ELR (cell line): ENCODE measurements around the gene BSDC1.
A peak's percentile ranks its signal among the peaks of the same experiment; 100 is the strongest.

Source experiments
- DNase-seq: peaks from one replicate; pipeline ENCODE4 v3.0.0-alpha.2; 2015; ENCODE audit warnings: low read depth

BSDC1 gene

DNA sequence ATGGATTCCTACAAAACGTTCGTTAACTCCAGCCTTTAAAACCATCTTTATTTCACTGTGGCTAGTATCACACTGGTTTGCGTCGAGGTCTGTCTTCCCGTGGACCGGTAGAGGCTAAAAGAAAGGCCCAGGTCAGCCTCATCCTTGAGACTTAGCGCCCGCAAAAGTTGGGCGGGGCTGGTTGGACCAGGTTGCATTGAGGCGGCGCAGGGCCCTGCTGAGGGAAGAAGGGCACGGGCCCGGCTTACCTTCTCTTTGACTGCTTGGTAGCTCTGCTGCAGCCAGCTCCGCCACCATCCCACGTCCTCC lies 455 bp downstream of the BSDC1 start:
- peak; percentile 64 for DNase-seq

DNA sequence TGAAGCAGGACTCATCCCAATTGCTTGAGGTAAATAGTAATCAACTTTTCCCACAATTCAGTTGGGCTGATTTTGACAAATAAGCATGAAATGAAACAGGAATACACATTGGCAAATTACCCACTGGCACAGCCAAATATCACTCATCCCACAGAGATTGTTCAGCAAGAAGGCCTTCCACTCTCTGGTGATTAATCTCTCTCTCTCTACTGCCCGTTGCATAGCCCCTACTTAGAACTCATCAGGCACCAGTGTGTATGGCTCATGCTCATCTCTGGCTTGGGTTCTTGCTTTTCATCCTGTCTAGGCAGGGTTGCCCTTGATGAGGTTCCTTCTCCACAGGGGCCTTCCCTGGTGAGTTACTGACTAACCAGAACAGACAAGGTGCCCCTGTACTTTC lies 1.1 kb downstream of the BSDC1 start:
- DNase-seq, result peak; percentile 56

DNA sequence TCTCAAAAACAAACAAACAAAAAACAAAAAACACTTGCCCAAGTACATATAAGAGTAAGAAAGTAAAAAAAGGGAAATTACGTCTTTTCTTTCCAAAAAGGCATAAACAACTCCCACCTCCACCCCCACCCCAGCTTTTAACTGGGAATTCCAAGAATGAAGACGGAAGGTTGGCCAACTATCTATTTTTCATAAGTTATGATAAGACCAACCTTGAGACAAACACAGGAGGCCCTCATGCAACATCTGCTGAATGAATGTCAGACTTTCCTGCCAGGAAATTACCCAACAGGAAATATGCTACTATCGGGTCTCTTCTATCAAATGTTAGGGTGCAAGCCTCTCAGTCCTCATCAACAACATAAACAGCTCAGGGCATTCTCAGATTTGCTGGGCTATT lies 1.9 kb downstream of the BSDC1 start:
- DNase-seq, result no peak

DNA sequence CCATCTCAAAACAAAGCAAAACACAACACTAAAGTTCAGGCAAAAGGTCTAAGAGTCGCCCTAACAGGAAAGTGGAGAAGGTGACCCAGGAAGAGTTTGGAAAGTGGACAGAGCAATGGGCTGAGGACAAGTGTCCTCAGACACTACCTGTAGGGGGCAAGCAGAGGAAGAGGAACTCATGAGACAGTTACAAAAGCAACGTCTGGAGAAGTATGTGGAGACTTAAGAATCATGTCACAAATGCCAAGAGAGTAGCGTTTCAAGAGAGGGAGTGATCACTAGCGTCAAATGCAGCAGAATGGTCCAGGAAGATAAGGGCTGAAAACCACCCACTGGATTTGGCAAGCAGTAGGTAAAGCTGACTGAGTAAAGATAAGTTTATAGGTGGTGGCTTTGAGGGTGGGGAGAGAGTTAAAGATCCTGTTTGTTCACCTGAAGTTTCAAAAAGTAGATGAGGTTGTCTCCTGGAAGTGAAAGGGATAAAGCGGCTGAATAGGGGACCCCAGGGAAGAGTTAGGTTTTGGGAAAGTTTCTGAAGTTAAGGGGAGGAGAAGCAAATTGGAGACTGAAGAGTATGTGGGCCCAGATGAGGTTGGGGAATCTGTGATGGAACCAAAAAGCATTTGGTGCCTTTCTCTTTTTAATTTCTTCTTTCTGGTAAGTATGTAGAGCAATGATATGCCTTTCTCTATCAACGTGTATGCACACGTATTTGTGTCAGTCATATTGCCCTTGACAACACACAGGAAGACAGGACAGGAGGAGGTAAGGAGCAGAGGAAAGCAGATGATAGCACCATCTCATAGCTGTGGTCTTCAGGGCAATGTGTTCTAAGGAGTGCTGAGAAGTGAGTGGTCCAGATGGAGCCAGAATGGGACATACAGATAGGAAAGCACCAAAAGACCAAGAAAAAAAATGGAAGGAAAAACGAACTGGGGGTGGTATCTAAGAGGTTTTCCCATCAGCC lies 3.1 kb downstream of the BSDC1 start:
- DNase-seq, result no peak

DNA sequence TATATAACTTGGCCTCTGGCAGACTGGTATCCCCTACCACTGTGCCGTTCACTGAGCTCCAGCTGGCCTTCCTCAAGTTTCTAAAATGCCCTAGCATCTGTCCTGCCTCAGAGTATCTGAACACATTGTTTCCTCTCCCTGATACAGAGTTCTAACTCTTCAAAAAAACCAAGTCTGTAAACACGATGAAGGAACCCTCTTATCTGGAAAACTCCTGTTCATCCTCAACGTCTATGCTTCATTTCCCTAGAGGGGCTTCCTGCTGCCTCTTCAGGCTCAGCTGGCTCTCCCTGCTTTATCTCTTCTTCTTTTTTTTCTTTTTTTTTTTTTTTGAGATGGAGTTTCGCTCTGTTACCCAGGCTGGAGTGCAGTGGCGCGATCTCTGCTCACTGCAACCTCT lies 5.6 kb downstream of the BSDC1 start:
- DNase-seq, result no peak

DNA sequence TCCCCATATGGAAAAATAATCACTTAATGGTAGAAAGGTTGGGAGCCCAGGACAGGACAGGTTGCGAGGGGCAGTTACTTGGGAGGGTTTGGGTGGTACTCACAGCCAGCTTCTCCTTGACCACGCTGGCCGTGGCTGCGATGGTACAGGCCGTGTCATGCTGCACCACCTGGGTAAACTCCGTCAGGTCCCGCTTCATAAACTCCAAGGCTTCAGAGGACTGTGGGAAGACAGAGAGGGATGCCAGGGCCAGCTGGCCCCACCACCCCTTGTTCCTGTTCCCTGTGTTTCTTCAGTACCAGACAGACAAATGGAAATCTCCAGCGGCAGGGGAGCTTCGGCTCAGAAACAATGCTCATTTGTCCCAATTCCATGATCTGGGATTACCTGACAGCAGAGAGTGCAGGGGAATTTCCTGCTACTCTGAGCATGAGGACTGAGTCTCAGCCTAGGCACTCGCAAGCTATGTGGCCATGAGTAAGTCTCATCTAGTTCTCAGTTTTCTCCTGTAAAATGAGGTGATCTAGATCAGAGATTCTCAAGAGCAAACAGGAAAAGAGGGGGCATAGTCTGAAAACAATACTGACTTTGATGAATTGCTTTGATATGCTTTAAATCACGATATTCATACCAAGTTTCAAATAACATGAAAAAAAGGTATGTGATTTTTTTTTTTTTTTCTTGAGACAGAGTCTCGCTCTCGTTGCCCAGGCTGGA lies 7.4 kb downstream of the BSDC1 start:
- DNase-seq, result no peak

DNA sequence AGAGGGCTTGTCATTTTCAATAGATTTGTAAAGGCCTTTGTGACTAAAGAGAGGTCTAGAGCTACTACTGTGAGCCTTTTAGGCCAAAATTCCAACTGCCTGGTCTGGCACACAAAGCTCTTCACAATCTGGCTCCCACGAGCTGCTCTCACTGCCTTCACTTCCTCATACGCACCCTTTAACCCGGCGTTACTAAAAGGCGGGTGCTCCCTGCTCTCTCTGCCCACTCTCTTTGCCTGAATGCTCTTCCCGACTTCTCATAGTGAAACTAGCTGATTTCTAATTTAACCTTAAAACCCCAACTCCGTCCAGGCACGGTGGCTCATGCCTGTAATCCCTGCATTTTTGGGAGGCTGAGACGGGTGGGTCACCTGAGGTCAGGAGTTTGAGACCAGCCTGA lies 14.2 kb downstream of the BSDC1 start:
- no peak for DNase-seq

DNA sequence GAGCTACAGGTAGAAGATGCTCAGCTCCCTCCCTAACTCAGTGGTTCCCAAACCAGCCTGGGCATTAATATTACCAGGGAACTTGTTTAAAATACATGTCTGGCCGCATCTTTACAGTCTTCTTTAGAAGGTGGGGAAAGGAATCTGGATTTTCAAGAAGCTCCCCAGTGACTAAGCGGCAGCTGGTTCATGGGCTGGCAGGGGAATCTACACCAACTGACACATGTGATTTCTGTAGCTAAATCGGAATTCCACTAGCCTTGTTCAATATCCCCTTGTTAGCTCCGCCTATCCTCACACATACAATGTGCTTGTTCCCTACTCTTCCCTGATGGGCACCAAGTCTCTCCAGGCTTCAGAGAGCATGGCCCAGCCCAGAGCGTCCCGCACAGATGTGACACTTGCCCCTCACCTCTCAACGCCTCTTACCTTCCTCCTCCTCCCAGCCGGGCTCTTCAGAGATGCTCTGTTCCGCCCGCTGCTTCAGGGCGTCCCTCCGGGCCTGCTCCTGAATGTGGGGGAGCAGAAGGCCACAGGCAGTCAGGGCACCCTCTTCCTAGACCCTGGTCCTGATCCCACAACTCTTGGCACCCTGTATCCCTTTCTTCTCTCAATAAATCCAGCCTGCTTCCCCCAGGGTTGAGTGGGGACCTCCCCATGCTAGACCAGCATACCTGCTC lies 16.6 kb downstream of the BSDC1 start:
- no peak for DNase-seq

DNA sequence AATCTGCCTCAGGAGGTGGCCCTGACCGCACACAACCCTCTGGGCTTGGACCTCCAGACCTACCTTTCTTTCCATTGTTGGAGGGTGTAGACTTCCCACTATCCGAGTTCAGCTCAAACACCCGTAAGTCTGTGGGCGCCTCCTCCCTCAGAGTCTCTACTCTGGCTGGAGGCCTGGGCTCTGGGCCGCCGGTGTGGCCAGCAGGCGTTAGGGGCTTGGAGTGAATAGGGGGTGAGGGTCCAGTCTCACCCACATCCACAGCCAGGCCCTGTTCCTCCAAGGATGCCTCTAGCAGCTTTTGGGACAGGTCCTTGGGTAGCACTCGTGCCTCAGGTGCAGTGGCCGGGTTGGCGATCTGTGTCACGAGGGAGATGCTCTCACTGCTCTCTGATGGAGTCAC lies 18.0 kb downstream of the BSDC1 start:
- no peak for DNase-seq

DNA sequence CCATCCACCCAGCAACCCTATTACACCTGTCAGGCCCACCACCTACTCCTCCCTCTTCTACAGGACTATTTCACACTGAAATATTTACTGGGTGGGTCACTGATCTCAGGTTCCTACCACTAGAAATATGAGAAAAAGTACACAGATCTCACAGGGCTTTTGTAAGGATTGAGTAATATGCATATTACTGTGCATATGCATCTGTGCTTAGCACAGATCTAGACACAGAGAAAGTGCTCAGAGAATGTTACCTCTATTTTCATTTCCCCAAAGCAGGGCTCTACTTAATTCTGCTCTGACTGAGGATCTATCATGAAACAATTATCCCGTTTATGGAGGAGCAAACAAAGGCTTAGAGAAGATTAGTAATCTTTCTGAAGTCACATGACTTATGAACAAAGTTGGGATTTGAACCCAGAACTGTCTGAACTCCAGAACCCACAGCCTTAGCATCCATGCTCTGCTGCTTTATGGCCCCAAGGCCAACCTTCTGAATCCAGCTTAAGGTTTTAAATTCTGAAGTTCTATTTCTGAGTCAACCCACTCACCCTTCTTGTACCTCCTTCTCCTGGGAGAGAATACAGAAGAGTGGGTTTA lies 20.1 kb downstream of the BSDC1 start:
- no peak for DNase-seq

DNA sequence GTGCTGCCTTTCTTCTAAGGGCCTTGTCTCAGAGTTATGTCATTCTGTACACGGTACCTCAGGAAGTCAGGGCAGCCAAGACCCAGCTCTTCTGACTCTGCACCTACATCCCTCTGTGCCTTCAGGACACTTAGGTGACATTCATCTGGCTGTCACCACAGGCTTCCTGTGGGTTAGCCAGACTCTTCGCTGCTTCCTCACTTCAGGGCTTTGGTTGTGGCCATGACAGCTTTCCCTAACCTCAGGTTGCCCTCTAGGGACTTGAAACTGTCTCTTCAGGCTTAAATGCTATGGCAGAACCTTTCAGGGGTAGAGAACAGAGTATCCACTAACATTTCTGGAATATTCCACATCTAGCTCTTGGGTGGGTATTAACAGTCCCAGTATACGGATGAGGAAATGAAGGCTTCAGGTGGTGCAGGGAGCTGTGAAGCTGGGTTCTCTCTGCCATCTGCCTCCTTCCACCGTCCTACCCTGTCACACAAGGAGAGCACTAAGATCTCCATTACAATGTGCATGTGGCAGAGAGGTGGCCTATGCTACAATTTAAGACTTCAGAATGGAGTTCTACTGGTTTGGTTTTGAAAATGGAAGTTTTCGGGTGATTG lies 22.0 kb downstream of the BSDC1 start:
- no peak for DNase-seq

DNA sequence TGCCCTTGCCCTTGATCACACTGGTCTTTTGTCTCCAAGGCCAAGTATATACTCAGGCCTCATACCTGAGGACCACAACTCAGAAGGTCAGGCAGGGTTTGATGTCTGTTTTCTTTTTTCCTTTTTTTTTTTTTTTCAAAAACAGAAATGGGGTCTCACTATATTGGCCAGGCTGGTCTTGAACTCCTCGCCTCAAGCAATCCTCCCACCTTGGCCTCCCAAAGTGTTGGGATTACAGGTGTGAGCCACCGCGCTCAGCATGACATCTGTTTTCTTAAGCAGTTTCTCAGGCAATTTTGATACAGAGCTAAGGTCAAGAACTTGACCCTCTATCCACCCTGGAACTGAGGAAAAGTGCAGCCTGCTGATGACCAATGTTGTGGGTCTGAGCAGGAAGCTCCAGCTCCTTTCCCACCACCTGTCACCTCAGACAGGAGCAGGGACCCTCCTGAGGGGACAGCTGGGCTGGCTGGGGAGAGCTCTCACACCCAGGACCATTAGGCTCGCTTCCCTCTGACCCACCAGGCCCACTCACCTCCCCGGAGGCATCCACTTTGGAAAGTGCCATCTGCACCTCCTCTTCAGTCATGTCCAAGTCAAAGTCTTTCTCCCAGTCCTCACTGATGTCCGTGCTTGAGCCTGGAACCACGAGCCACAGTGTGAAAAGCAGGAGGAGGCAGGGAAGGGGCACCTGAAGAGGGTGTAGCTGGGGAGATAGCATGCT lies 26.2 kb downstream of the BSDC1 start:
- DNase-seq, result no peak

DNA sequence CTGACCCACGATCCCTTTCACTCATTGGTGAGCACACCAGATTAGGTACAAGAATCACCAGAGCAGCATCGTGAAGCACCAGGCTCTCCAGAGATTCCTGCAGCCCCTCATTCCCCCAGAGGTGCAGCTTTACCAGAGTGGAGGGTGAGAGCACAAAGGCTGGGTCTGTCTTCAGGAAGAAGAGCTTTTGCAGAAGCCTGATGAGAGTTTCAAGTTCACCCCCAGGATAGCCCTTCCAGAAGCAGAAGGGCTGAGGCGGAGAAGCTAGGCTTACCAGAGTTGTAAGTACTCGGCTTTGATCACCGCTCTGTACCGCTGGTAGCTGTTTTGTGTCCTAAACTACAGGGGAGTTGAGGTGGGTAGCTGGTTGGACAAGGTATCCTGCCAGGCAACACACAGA lies 28.8 kb downstream of the BSDC1 start:
- DNase-seq, result no peak

DNA sequence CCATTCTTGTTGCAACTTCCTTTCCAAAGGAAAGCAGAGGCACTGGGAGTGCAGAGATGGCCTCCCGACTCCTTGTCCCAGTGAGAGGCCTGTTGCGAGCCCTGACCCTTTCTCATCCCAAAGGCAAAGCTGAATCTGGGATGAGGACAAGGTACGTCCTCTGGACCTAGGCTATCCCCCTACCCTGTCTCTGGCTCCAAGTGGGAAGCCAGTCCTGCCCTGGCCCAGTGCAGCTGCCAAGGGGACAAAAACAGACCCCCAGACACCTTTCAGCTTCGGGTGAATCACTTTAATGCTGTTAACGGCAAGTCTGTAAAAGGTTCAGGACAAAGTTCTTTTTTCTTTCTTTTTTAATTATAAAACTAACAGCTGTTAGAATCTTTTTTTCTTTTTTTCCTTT lies 29.4 kb downstream of the BSDC1 start:
- no peak for DNase-seq

DNA sequence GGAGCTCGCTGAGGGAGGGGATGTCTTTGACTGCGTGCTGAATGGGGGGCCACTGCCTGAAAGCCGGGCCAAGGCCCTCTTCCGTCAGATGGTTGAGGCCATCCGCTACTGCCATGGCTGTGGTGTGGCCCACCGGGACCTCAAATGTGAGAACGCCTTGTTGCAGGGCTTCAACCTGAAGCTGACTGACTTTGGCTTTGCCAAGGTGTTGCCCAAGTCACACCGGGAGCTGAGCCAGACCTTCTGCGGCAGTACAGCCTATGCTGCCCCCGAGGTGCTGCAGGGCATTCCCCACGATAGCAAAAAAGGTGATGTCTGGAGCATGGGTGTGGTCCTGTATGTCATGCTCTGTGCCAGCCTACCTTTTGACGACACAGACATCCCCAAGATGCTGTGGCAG lies 30.5 kb downstream of the BSDC1 start:
- DNase-seq, result no peak

DNA sequence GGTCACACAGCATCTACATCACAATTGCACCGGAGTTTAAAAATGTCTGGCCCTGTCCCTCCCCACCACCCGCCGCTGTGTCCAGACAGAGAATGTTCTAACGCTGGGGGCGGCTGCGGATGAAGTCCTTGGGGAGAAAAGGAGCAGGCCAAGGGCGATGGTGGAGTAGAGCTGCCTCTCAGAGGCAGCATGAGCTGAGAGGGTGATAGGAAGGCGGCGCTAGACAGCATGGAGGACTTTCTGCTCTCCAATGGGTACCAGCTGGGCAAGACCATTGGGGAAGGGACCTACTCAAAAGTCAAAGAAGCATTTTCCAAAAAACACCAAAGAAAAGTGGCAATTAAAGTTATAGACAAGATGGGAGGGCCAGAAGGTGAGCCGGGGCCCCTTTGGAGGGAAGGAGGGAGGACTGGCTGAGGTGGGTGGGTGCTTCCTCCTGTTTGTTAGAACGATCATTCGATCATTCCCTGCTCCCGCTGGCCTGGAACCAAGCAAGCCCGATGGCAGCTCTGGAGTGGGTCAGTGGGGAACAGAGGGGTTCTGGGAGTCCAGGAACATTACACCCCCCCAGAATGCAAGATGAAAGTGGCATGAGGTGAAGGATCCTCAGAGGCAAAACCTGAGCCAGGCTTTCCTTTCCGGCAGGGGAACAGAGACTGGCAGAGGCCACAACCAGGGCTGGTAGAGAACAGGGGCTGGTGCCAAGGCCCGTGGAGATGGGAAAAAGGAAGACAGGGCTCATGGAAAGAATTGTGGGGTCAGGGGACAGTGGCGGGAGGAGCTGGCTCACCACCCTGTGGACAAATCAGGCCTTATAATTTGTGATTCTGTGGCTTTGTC lies 31.5 kb downstream of the BSDC1 start, which contains the start of the genes FAM229A and TSSK3:
TSS of gene FAM229A (minus strand) at position 12 of the 840 bp plus-strand sequence. CDS start 394 bp downstream, outside the sequence.
TSS of gene TSSK3 (plus strand) at position 66 of the 840 bp plus-strand sequence. CDS start at position 229, 163 bp downstream.
- no peak for DNase-seq

DNA sequence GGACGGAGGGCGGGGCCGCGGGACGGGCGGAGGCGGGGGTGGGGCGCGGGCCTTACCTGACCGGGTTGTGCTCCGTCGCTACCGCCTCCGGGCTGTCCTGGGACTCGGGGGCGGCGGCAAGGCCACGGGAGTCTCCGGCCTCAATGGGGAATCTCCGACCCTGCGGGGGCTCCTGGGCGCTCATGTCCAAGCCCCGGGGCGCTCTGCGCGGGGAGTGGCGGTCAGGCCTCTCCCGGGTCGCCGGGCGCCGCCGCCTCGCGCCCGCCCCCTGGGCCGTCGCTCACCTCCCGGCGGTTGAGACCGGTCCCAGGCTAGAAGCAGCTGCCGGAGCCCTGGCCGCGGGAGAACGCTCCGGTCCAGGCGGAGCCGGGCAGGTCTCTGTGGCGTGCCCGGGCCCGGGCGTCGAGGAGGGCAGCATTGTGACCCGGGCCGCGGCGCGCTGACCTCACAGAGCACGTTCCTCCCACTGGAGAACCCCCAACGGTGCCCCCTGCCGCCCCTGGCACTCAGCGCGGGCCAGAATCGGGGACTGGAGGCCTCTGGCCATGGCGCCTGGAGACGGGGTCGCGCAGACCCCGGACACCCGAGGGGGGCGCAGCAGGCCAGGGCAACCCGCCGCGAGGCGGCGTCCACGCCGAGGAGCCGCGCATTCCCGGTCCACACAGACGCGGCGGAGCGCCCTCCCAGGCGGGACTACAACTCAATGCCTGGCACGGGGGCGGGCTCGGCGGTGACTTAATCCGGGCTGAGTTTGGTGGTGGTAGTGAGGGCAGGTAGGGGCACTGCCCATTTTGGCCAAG lies 32.4 kb downstream of the BSDC1 start:
- no peak for DNase-seq

DNA sequence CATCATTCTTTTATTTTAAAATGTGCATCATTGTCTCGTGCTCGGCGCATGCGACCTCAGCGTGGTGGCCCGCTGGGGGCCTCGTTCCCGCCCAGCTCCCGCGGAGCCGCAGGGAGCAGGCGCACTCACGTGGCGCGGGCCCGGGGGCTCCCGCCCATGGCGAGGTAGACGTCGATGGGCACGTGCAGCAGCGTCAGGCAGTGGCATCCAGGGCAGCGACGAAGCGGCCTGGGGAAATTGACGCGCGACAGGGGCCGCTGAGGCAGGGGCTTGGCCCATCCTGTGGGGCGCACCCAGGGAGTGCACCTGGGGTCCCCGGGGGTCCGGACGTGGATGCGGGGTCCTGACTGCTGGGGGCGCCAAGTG lies 33.0 kb downstream of the BSDC1 start:
- DNase-seq, result no peak

DNA sequence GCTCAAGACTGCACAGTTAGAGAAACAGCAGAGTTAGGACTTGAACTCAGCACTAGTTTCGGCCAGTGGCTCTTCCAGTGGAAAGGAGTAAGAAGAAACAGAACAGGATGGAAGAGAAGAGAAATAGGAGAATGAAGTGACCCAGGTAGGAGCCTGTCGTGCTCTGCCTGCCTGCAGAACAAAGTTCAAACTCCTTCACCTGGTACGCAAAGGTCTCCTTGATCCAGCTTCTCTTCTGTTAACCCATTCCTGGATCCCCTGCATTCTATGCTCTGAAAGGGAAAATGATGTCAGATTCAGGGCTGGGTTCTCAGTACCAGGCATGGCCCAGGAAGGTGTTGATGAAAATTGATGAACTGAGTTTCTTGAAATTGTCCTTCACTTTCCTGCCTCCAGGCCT lies 35.8 kb downstream of the BSDC1 start:
- DNase-seq, result no peak

DNA sequence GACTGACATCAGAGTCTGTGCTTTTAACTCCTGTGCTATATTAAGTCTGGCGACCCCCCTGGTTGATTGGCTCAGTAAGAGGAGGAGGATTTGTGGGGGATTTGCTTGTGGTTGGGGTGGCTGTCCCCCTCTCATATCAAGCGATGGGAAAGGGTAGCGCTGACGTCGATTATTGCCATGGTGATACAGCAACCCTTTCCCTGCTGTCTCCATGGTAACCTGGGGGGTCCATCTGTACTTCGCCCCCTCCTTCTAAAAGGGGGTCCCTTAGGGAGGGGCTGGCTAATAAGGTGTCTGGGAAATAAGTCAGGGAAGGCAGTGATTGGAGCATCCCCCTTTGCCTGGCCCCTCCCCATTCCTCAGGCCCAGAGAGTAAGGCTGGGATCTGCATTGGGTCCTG lies 36.6 kb downstream of the BSDC1 start:
- DNase-seq, result no peak
